ENCODE data around the gene ARHGAP6.

The ARHGAP6 gene

GRCh38 chrX:11698702-11699101, 33.0 kb upstream of the ARHGAP6 start:
- H3K4me3 ChIP-seq (ENCODE audit: low read depth, low read length): no peak overlapping the region
- TF ChIP-seq CTCF (IDR thresholded peaks at IDR 0.05; ENCODE audit: low read depth, low read length): no peak

GRCh38 chrX:11688201-11688600, 22.5 kb upstream of the ARHGAP6 start:
- no peak for TF ChIP-seq CTCF (IDR thresholded peaks at IDR 0.05; ENCODE audit: low read depth, low read length)
- Histone ChIP-seq H3K9me3 (ENCODE audit: severe bottlenecking) (no peaks in the 10 kb centered on the region), H3K4me3 (ENCODE audit: low read depth, low read length) (no peak overlapping the region), H3K27me3 (ENCODE audit: insufficient read depth, low read depth, severe bottlenecking) (peaks cover 60% of the 10 kb centered on the region), H3K36me3 (no peaks in the 10 kb centered on the region), H3K27ac (no peak overlapping the region)
- no peak for DNase-seq

More at GRCh38 chrX:11698702-11699101, 33.0 kb upstream of the ARHGAP6 start:
- no peak for DNase-seq
- H3K27ac ChIP-seq: no peak overlapping the region
- H3K27me3 ChIP-seq (ENCODE audit: insufficient read depth, low read depth, severe bottlenecking): peaks cover 28% of the 10 kb centered on the region
- H3K36me3 ChIP-seq: no peaks in the 10 kb centered on the region
- H3K9me3 ChIP-seq (ENCODE audit: severe bottlenecking): no peaks in the 10 kb centered on the region

- DNase-seq: no peak
- TF ChIP-seq CTCF (IDR thresholded peaks at IDR 0.05; ENCODE audit: low read depth, low read length): no peak
- no peak overlapping the region for H3K4me3 ChIP-seq (ENCODE audit: low read depth, low read length)
- H3K27me3 ChIP-seq (ENCODE audit: insufficient read depth, low read depth, severe bottlenecking): peaks cover 56% of the 10 kb centered on the region
- H3K36me3 ChIP-seq: no peaks in the 10 kb centered on the region
- H3K27ac ChIP-seq: no peak overlapping the region
- H3K9me3 ChIP-seq (ENCODE audit: severe bottlenecking): no peaks in the 10 kb centered on the region
These were observed 21.4 kb upstream of the ARHGAP6 start for GRCh38 chrX:11687157-11687556.

GRCh38 chrX:11683057-11683456, 17.3 kb upstream of the ARHGAP6 start:
- Histone ChIP-seq H3K36me3 (no peaks in the 10 kb centered on the region), H3K9me3 (ENCODE audit: severe bottlenecking) (no peaks in the 10 kb centered on the region), H3K4me3 (ENCODE audit: low read depth, low read length) (no peak overlapping the region), H3K27me3 (ENCODE audit: insufficient read depth, low read depth, severe bottlenecking) (peaks cover 36% of the 10 kb centered on the region), H3K27ac (no peak overlapping the region)
- DNase-seq: no peak
- TF ChIP-seq CTCF (IDR thresholded peaks at IDR 0.05; ENCODE audit: low read depth, low read length): no peak

GRCh38 chrX:11678158-11678557, 12.4 kb upstream of the ARHGAP6 start:
- Histone ChIP-seq H3K27me3 (ENCODE audit: insufficient read depth, low read depth, severe bottlenecking) (peaks cover 35% of the 10 kb centered on the region), H3K4me3 (ENCODE audit: low read depth, low read length) (no peak overlapping the region), H3K36me3 (no peaks in the 10 kb centered on the region), H3K27ac (no peak overlapping the region), H3K9me3 (ENCODE audit: severe bottlenecking) (no peaks in the 10 kb centered on the region)
- TF ChIP-seq CTCF (IDR thresholded peaks at IDR 0.05; ENCODE audit: low read depth, low read length): peak; percentile 26; the same call in 1 of the 2 replicates
- DNase-seq: no peak

- DNase-seq: no peak
- Histone ChIP-seq H3K36me3 (no peaks in the 10 kb centered on the region), H3K27me3 (ENCODE audit: insufficient read depth, low read depth, severe bottlenecking) (peaks cover 72% of the 10 kb centered on the region), H3K4me3 (ENCODE audit: low read depth, low read length) (no peak overlapping the region), H3K9me3 (ENCODE audit: severe bottlenecking) (no peaks in the 10 kb centered on the region), H3K27ac (no peak overlapping the region)
- TF ChIP-seq CTCF (IDR thresholded peaks at IDR 0.05; ENCODE audit: low read depth, low read length): no peak
These were observed 6.5 kb upstream of the ARHGAP6 start for GRCh38 chrX:11672213-11672612.

Measured in WERI-Rb-1 (cell line).